Caco-2 (cell line): Measurements from ENCODE around the gene SLC25A42. TPM values are rescaled to one million over a fixed set of nuclear protein-coding genes. Genes with fewer than 3 reads are reported as not detected.

Source experiments
- BruUV-seq: library from RNA; stranded (reverse); fragments of 400-500 nt; replicated peaks from 2 replicates; lab custom pipeline; 2021; lab: Mats Ljungman, UMichigan
- CTCF ChIA-PET: fragments of 300-600 bp; sonication (Branson Sonifier 250); formaldehyde crosslinking; loops from one replicate; lab custom pipeline; 2022; ENCODE audit warnings: antibody characterized with exemption; lab: Charles Lee
- POLR2A ChIA-PET: fragments of 300-600 bp; sonication (Branson Sonifier 250); formaldehyde crosslinking; loops from one replicate; lab custom pipeline; 2022; ENCODE audit warnings: antibody characterized with exemption; lab: Charles Lee
- DNase-seq, 2 experiments: peaks; one replicate each; pipeline versions ENCODE4 v3.0.0 to v3.0.0-alpha.2; 2020 to 2022
- H3K27me3 ChIP-seq: replicated peaks from 2 replicates; pipeline ENCODE4 v1.6.0; 2011; ENCODE audit warnings: low read length; ENCODE audit not compliant: control insufficient read depth, insufficient read depth
- H3K36me3 ChIP-seq: 2 replicates; pipeline ENCODE4 v1.5.1; 2011; ENCODE audit warnings: low read length; ENCODE audit not compliant: control insufficient read depth, insufficient read depth
- H3K4me1 ChIP-seq: fragments of 250-450 bp; sonication (Bioruptor Pico); 2 replicates; pipeline ENCODE4 v1.5.1; 2020; ENCODE audit warnings: mild to moderate bottlenecking
- H3K4me3 ChIP-seq: 2 replicates; pipeline ENCODE4 v1.5.1; 2011; ENCODE audit warnings: low read depth, mild to moderate bottlenecking, control low read depth, low read length
- H3K9me3 ChIP-seq: fragments of 250-450 bp; sonication (Bioruptor Pico); 2 replicates; pipeline ENCODE4 v1.5.1; 2020; ENCODE audit warnings: mild to moderate bottlenecking, moderate library complexity
- H3K27ac Mint-ChIP-seq: one replicate; pipeline ENCODE4 v1.8.0; 2022; ENCODE audit warnings: mixed read lengths; ENCODE audit not compliant: unreplicated experiment
- H3K27me3 Mint-ChIP-seq: one replicate; pipeline ENCODE4 v1.8.0; 2022; ENCODE audit warnings: mixed read lengths; ENCODE audit not compliant: insufficient read depth, unreplicated experiment
- H3K36me3 Mint-ChIP-seq: one replicate; pipeline ENCODE4 v1.8.0; 2022; ENCODE audit warnings: mild to moderate bottlenecking, mixed read lengths; ENCODE audit not compliant: insufficient read depth, unreplicated experiment
- H3K4me1 Mint-ChIP-seq: one replicate; pipeline ENCODE4 v1.8.0; 2022; ENCODE audit warnings: low read depth, mixed read lengths; ENCODE audit not compliant: unreplicated experiment
- H3K4me3 Mint-ChIP-seq: one replicate; pipeline ENCODE4 v1.8.0; 2022; ENCODE audit warnings: mild to moderate bottlenecking, moderate library complexity, mixed read lengths; ENCODE audit not compliant: unreplicated experiment
- H3K9me3 Mint-ChIP-seq: one replicate; pipeline ENCODE4 v1.8.0; 2022; ENCODE audit warnings: mixed read lengths; ENCODE audit not compliant: unreplicated experiment
- CTCF ChIP-seq, 2 experiments: fragments of 200-600 bp in 1 of 2; IDR thresholded peaks; 1 replicate in 1 of 2; 2 replicates in 1 of 2; pipeline versions ENCODE4 v1.5.1 to v1.8.0; 2011 to 2022; ENCODE audit warnings: antibody characterized with exemption in 1 of 2, control low read depth in 1 of 2, inconsistent platforms in 1 of 2, low read depth in 1 of 2, low read length in 1 of 2, mild to moderate bottlenecking in 1 of 2, moderate library complexity in 1 of 2; ENCODE audit not compliant: insufficient read depth in 1 of 2, severe bottlenecking in 1 of 2, unreplicated experiment in 1 of 2
- intact Hi-C: fragments of 100-400 bp; cut with micrococcal nuclease; formaldehyde crosslinking; loops from one replicate; pipeline ENCODE4 v1.10.0; 2022; ENCODE audit not compliant: unreplicated experiment
- total RNA-seq: library from RNA; stranded (reverse); gene quantifications from 2 replicates; pipeline ENCODE4 v1.2.3, GENCODE V29; 2022

SLC25A42 gene
- total RNA-seq, 1 experiment from 2014 or later: 4.5 TPM

GRCh38 chr19:19025861-19026260 is 37.9 kb upstream of the SLC25A42 start:
- H3K27ac Mint-ChIP-seq: no peak overlapping the region

GRCh38 chr19:19026299-19026971 is 37.4 kb upstream of the SLC25A42 start:
- no TSS peak for BruUV-seq
- peak in 1 of 2 experiments; percentile 21 for TF ChIP-seq CTCF (IDR thresholded peaks at IDR 0.05; ENCODE audit: insufficient read depth in 1 of 2, low read depth in 1 of 2, low read length in 1 of 2, severe bottlenecking in 1 of 2, unreplicated experiment in 1 of 2)
- Histone ChIP-seq H3K27me3 (no peaks in the 10 kb centered on the region), H3K4me1 (no peaks in the 10 kb centered on the region), H3K4me3 (no peak overlapping the region), H3K36me3 (peaks cover 2% of the 10 kb centered on the region), H3K9me3 (no peaks in the 10 kb centered on the region)
- CTCF ChIA-PET: interaction anchor here (1.0 kb wide), 1 partner anchor 31 kb away, joined by 3 read pairs; no protein-coding TSS in a partner anchor
- POLR2A ChIA-PET: no interaction called here
- Mint-ChIP-seq H3K9me3 (no peaks in the 10 kb centered on the region), H3K36me3 (peaks cover 59% of the 10 kb centered on the region), H3K4me1 (no peaks in the 10 kb centered on the region), H3K4me3 (no peak overlapping the region), H3K27me3 (no peaks in the 10 kb centered on the region), H3K27ac (no peak overlapping the region)
- intact Hi-C loops: no loop called here
- DNase-seq: peak in 1 of 2 experiments; percentile 24

More at GRCh38 chr19:19025861-19026260, 37.9 kb upstream of the SLC25A42 start:
- ChIA-PET POLR2A (no interaction called here), CTCF (no interaction called here)
- Mint-ChIP-seq H3K9me3 (no peaks in the 10 kb centered on the region), H3K27me3 (no peaks in the 10 kb centered on the region), H3K36me3 (peaks cover 60% of the 10 kb centered on the region), H3K4me3 (no peak overlapping the region), H3K4me1 (no peaks in the 10 kb centered on the region)
- H3K9me3 ChIP-seq: no peaks in the 10 kb centered on the region
- H3K4me1 ChIP-seq: no peaks in the 10 kb centered on the region
- DNase-seq: no peak
- no peak overlapping the region for H3K4me3 ChIP-seq
- H3K27me3 ChIP-seq: no peaks in the 10 kb centered on the region
- peaks cover 2% of the 10 kb centered on the region for H3K36me3 ChIP-seq
- BruUV-seq: no TSS peak
- intact Hi-C loops: no loop called here
- TF ChIP-seq CTCF (IDR thresholded peaks at IDR 0.05; ENCODE audit: insufficient read depth in 1 of 2, low read depth in 1 of 2, low read length in 1 of 2, severe bottlenecking in 1 of 2, unreplicated experiment in 1 of 2): no peak

DNA sequence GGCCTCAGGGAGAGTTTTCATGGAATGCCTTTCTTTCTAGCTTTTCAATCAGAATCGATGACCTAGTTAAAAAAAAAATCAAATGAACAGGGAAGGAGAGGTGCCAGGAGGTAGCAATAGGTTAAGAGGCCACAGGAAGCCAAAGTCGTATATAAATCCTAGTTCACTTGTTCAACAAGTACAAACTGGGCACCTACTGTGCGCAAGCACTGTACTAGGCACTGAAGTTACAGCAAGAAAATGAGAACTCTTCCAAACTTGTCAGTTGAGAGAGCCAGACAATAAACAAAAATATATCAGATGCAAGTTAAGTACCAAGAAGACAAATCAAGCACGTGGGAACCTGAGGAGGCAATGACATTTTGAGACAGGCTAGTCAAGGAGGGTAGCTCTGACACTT is 36.6 kb upstream of the SLC25A42 start:
- TF ChIP-seq CTCF (IDR thresholded peaks at IDR 0.05; ENCODE audit: insufficient read depth in 1 of 2, low read depth in 1 of 2, low read length in 1 of 2, severe bottlenecking in 1 of 2, unreplicated experiment in 1 of 2): no peak
- Mint-ChIP-seq H3K9me3 (no peaks in the 10 kb centered on the region), H3K27me3 (no peaks in the 10 kb centered on the region), H3K36me3 (peaks cover 58% of the 10 kb centered on the region), H3K4me3 (no peak overlapping the region), H3K4me1 (no peaks in the 10 kb centered on the region), H3K27ac (no peak overlapping the region)
- BruUV-seq: no TSS peak
- intact Hi-C loops: no loop called here
- no peaks in the 10 kb centered on the region for H3K27me3 ChIP-seq
- no peaks in the 10 kb centered on the region for H3K9me3 ChIP-seq
- peaks cover 2% of the 10 kb centered on the region for H3K36me3 ChIP-seq
- H3K4me1 ChIP-seq: no peaks in the 10 kb centered on the region
- H3K4me3 ChIP-seq: no peak overlapping the region
- DNase-seq: no peak
- POLR2A ChIA-PET: no interaction called here
- CTCF ChIA-PET: interaction anchor here (1.0 kb wide), 1 partner anchor 31 kb away, joined by 3 read pairs; no protein-coding TSS in a partner anchor
